IPS-20b (cell line): Measurements from ENCODE around the gene TAOK3.

Experiments
- H3K27ac ChIP-seq: one replicate; pipeline ENCODE4 v1.5.1; 2013; ENCODE audit warnings: low read length
- H3K27me3 ChIP-seq: 2 replicates; pipeline ENCODE4 v1.6.1; 2013; ENCODE audit warnings: mild to moderate bottlenecking, low read length, inconsistent platforms; ENCODE audit not compliant: insufficient read depth
- H3K36me3 ChIP-seq: 2 replicates; pipeline ENCODE4 v1.6.1; 2013; ENCODE audit warnings: low read depth, mild to moderate bottlenecking, inconsistent platforms, low read length, moderate library complexity; ENCODE audit not compliant: insufficient read depth
- H3K4me1 ChIP-seq: 2 replicates; pipeline ENCODE4 v1.6.1; 2013; ENCODE audit warnings: mild to moderate bottlenecking, control low read depth, inconsistent platforms, low read length, moderate library complexity; ENCODE audit not compliant: insufficient read depth
- H3K4me3 ChIP-seq: 2 replicates; pipeline ENCODE4 v1.5.1; 2013; ENCODE audit warnings: mild to moderate bottlenecking, low read length, inconsistent platforms
- H3K9ac ChIP-seq: 2 replicates; pipeline ENCODE4 v1.6.1; 2013; ENCODE audit warnings: low read depth, mild to moderate bottlenecking, inconsistent platforms, low read length, moderate library complexity
- H3K9me3 ChIP-seq: 2 replicates; pipeline ENCODE4 v1.6.1; 2013; ENCODE audit warnings: mild to moderate bottlenecking, low read depth, low read length, inconsistent platforms; ENCODE audit not compliant: insufficient read depth

TAOK3 gene

DNA sequence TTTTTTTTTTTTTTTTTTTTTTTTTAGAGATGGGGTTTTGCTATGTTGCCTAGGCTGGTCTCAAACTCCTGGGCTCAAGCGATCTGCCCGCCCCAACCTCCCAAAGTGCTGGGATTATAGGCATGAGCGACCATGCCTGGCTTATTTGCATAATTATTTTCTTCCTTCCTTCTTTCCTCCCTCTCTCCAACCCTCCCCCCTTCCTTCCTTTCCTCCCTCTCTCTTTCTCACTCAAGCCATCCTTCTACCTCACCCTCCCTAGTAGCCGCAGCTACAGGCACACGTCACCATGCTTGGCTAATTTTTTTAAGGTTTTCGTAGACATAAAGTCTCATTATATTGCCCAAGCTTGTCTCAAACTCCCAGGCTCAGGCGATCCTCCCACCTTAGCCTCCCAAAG, 152.9 kb downstream of the TAOK3 start:
- no peak overlapping the region for H3K27ac ChIP-seq
- H3K4me1 ChIP-seq: no peaks in the 10 kb centered on the region
- H3K4me3 ChIP-seq: no peak overlapping the region

DNA sequence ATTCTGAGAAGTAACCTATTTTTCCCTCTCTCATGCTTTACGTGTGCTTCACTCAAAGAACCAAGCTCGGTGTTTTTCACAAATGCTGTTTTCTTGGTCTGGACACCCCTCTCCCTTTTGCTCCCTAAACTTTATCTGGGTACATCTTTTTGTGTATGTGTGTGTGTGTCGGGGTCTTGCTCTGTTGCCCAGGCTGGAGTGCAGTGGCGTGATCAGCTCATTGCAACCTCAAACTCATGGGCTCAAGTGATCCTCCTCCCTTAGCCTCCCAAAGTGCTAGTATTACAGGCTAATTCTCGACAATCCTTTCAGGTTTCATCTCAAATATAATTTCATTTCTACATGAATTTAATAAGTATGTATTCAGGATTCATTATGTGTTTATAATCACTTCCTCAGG, 153.6 kb downstream of the TAOK3 start:
- Histone ChIP-seq H3K4me1 (no peaks in the 10 kb centered on the region), H3K36me3 (no peaks in the 10 kb centered on the region), H3K27ac (no peak overlapping the region), H3K9me3 (no peaks in the 10 kb centered on the region), H3K4me3 (no peak overlapping the region), H3K27me3 (no peaks in the 10 kb centered on the region), H3K9ac (no peak overlapping the region)

More for the DNA sequence above, 152.9 kb downstream of the TAOK3 start:
- Histone ChIP-seq H3K9me3 (no peaks in the 10 kb centered on the region), H3K9ac (no peak overlapping the region), H3K36me3 (no peaks in the 10 kb centered on the region), H3K27me3 (no peaks in the 10 kb centered on the region)

- Histone ChIP-seq H3K4me1 (no peaks in the 10 kb centered on the region), H3K36me3 (no peaks in the 10 kb centered on the region), H3K27ac (no peak overlapping the region), H3K27me3 (no peaks in the 10 kb centered on the region), H3K4me3 (no peak overlapping the region), H3K9ac (no peak overlapping the region), H3K9me3 (no peaks in the 10 kb centered on the region)
Observed at GRCh38 chr12:118213452-118213851, 159.3 kb downstream of the TAOK3 start.

DNA sequence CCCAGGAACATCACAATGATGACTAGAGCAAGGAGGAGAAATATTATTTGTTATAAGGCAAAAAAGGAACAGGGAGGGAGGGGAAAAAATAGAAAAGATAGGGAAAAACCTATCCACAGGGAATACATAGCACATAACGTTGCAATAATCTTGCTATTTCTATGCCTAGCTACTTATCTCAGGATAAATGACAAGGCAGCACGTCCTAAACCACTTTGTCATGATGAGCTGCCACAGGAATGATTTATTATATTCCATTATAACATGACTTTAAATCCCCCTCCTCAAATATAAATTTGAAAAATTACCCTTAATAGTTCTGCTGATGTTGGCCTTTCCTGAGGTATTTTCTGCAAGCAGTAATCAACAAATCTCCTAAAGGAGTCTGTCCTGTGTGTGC, 160.1 kb downstream of the TAOK3 start:
- no peak overlapping the region for H3K27ac ChIP-seq
- no peaks in the 10 kb centered on the region for H3K9me3 ChIP-seq
- H3K4me3 ChIP-seq: no peak overlapping the region
- H3K4me1 ChIP-seq: no peaks in the 10 kb centered on the region
- H3K9ac ChIP-seq: no peak overlapping the region
- no peaks in the 10 kb centered on the region for H3K27me3 ChIP-seq
- no peaks in the 10 kb centered on the region for H3K36me3 ChIP-seq

GRCh38 chr12:118206107-118206412, 166.6 kb downstream of the TAOK3 start:
- Histone ChIP-seq H3K4me3 (no peak overlapping the region), H3K9ac (no peak overlapping the region), H3K27ac (no peak overlapping the region), H3K27me3 (no peaks in the 10 kb centered on the region), H3K9me3 (no peaks in the 10 kb centered on the region), H3K4me1 (no peaks in the 10 kb centered on the region), H3K36me3 (no peaks in the 10 kb centered on the region)

- Histone ChIP-seq H3K9me3 (no peaks in the 10 kb centered on the region), H3K27ac (no peak overlapping the region), H3K4me3 (no peak overlapping the region), H3K27me3 (no peaks in the 10 kb centered on the region), H3K9ac (no peak overlapping the region), H3K4me1 (peaks cover 9% of the 10 kb centered on the region; the same call in 1 of the 2 replicates), H3K36me3 (no peaks in the 10 kb centered on the region)
Observed at GRCh38 chr12:118193958-118194357, 178.7 kb downstream of the TAOK3 start.

DNA sequence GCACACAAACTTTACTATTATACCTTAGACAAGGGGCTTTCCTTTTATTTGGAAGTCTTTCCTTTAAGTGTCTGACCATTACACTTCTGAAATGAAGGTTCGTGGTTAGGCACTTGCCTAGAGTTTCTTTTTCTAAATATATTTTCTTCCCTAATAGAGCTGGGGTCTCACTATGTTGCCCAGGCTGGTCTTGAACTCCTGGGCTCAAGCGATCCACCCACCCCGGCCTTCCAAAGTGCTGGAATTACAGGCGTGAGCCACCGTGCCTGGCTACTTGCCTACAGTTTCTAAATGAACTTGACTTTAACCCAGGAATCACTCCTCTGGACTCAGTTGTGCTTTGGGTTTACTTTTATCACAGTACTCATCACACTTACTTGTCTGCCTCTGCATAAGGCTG, 179.2 kb downstream of the TAOK3 start:
- H3K36me3 ChIP-seq: no peaks in the 10 kb centered on the region

GRCh38 chr12:118190266-118190665, 182.4 kb downstream of the TAOK3 start:
- Histone ChIP-seq H3K4me1 (peaks cover 10% of the 10 kb centered on the region; the same call in 1 of the 2 replicates), H3K27me3 (no peaks in the 10 kb centered on the region), H3K4me3 (peak overlapping the region; percentile 48; the same call in 1 of the 2 replicates), H3K36me3 (no peaks in the 10 kb centered on the region), H3K9me3 (no peaks in the 10 kb centered on the region), H3K27ac (no peak overlapping the region), H3K9ac (peak overlapping the region; percentile 47; the same call in 1 of the 2 replicates)

More for the DNA sequence above, 179.2 kb downstream of the TAOK3 start:
- H3K27me3 ChIP-seq: no peaks in the 10 kb centered on the region
- no peaks in the 10 kb centered on the region for H3K9me3 ChIP-seq
- no peak overlapping the region for H3K9ac ChIP-seq
- no peak overlapping the region for H3K27ac ChIP-seq
- H3K4me1 ChIP-seq: peaks cover 10% of the 10 kb centered on the region; the same call in 1 of the 2 replicates
- no peak overlapping the region for H3K4me3 ChIP-seq

- no peaks in the 10 kb centered on the region for H3K9me3 ChIP-seq
- peaks cover 10% of the 10 kb centered on the region; the same call in 1 of the 2 replicates for H3K4me1 ChIP-seq
- no peak overlapping the region for H3K27ac ChIP-seq
- H3K9ac ChIP-seq: peak overlapping the region; percentile 47; the same call in 1 of the 2 replicates
- H3K27me3 ChIP-seq: no peaks in the 10 kb centered on the region
- peak overlapping the region; percentile 48; the same call in 1 of the 2 replicates for H3K4me3 ChIP-seq
- no peaks in the 10 kb centered on the region for H3K36me3 ChIP-seq
Observed at GRCh38 chr12:118189741-118190191, 182.9 kb downstream of the TAOK3 start.

DNA sequence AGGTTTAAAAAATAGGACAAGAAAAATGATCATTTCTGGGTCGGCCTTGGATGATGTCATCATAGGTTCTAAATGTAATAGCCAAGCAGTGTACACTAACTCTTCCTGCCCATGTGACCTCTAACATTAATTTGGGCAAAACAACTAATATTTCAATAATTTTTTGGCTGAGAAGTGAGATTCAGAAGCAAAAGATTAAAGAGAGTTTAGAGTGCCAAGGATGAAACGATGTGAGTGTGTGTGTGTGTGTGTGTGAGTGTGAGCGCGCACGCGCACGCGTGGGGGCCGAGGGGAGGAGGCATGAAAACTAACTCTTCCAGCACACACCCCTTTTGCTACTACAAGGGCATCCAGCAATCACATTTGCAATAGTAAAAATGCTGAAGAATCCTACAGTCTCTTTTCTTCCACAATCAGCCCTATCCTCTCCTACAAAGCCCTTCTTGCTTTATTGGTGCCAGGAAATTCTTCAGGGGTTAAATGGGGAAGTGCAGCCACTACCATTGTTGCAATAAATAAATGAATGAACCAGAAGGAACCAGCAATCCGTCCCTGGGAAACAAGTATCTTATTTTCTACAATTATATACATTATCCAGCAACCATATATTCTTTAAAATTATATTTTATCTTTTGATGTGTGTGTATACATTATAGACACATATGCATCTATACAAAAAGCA, 183.9 kb downstream of the TAOK3 start:
- H3K9me3 ChIP-seq: no peaks in the 10 kb centered on the region
- H3K4me3 ChIP-seq: no peak overlapping the region
- no peaks in the 10 kb centered on the region for H3K27me3 ChIP-seq
- H3K4me1 ChIP-seq: peaks cover 10% of the 10 kb centered on the region; the same call in 1 of the 2 replicates
- no peak overlapping the region for H3K27ac ChIP-seq
- H3K9ac ChIP-seq: no peak overlapping the region
- no peaks in the 10 kb centered on the region for H3K36me3 ChIP-seq

- H3K4me3 ChIP-seq: no peak overlapping the region
- H3K9me3 ChIP-seq: no peaks in the 10 kb centered on the region
- H3K4me1 ChIP-seq: peaks cover 10% of the 10 kb centered on the region; the same call in 1 of the 2 replicates
- H3K9ac ChIP-seq: no peak overlapping the region
- H3K36me3 ChIP-seq: no peaks in the 10 kb centered on the region
- H3K27ac ChIP-seq: no peak overlapping the region
- H3K27me3 ChIP-seq: no peaks in the 10 kb centered on the region
Observed at GRCh38 chr12:118187751-118188435, 184.8 kb downstream of the TAOK3 start.
